BLaER1 treated with 17β-estradiol and CSF1 and Interleukin-3, amounts not matched to agents 10 nM and 100 nM (cell line): Measurements from ENCODE around the gene CHRM1.

Experiments used
- H3K27ac ChIP-seq, 11 experiments: shearing (Covaris generic); formaldehyde crosslinking; 2 replicates each; pipeline ENCODE4 v1.8.1; 2022
- H3K27me3 ChIP-seq, 11 experiments: shearing (Covaris generic); formaldehyde crosslinking; 2 replicates each; pipeline ENCODE4 v1.8.1; 2022
- H3K36me3 ChIP-seq, 11 experiments: shearing (Covaris generic); formaldehyde crosslinking; 2 replicates each; pipeline ENCODE4 v1.8.1; 2022
- H3K4me1 ChIP-seq, 10 experiments: shearing (Covaris generic); formaldehyde crosslinking; 2 replicates each; pipeline ENCODE4 v1.8.1; 2022
- H3K4me2 ChIP-seq, 11 experiments: shearing (Covaris generic); formaldehyde crosslinking; 2 replicates each; pipeline ENCODE4 v1.8.1; 2022
- H3K4me3 ChIP-seq, 10 experiments: shearing (Covaris generic); formaldehyde crosslinking; 2 replicates each; pipeline ENCODE4 v1.8.1; 2022
- H3K9ac ChIP-seq, 11 experiments: shearing (Covaris generic); formaldehyde crosslinking; 2 replicates each; pipeline ENCODE4 v1.8.1; 2022
- H3K9me3 ChIP-seq, 11 experiments: shearing (Covaris generic); formaldehyde crosslinking; replicated peaks in 1 of 11; 2 replicates each; pipeline ENCODE4 v1.8.1; 2022
- H4K20me1 ChIP-seq, 11 experiments: shearing (Covaris generic); formaldehyde crosslinking; 2 replicates each; pipeline ENCODE4 v1.8.1; 2022
- Cebpa-rat ChIP-seq, 11 experiments: shearing (Covaris generic); IDR thresholded peaks; 2 replicates each; pipeline ENCODE4 v1.8.1; 2022

CHRM1 gene

DNA sequence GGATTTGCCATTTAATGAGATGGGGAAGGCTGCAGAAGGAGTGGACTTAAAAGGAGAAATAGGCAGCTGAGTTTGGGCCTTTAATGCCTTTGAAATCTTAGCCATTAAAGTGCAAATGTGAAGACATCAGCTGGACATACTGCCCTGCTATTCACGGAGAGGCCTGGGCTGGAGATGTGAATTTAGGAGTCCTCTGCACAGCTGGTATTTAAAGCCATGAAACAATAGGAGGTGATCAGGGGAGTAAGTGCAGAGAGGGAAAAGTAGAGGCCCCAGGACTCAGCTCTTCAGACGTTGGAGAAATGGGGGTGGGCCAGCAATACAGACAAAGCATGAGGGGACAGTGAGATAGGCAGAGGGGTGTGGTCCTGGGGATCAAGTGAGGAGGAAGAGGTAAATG, 23.9 kb downstream of the CHRM1 start:
- Histone ChIP-seq H3K9me3 (no peaks in the 10 kb centered on the region), H3K9ac (no peak overlapping the region), H3K4me2 (no peak overlapping the region), H3K27me3 (no peaks in the 10 kb centered on the region), H4K20me1 (0 out of 22 replicates have a peak, but pooled peaks cover 0 to 5% (median 0%) of the 10 kb centered on the region in 11 experiments), H3K4me3 (no peak overlapping the region), H3K27ac (no peak overlapping the region), H3K4me1 (peaks cover 0 to 7% (median 0%) of the 10 kb centered on the region in 10 experiments; a peak in 6 of 20 replicates), H3K36me3 (no peaks in the 10 kb centered on the region)
- TF ChIP-seq Cebpa-rat (IDR thresholded peaks at IDR 0.05): no peak

DNA sequence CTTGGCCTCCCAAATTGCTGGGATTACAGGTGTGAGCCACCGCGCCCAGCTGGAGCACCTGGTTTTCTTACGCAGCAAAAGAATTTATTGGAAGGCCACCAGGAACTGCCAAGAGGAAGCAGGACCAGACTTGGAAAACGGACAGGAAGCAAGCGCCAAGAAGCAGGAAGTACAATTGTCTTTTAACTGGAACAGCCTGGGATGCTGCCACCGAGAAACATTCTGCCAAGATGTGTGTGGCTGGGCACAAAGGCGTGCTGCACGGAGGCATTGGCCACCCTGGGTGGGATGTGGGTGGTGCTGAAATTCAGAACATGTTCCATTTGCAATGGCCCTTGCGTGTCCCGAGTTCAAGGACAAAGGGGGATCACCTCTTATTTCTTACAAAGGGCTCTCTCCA, 25.1 kb downstream of the CHRM1 start:
- no peak for TF ChIP-seq Cebpa-rat (IDR thresholded peaks at IDR 0.05)

DNA sequence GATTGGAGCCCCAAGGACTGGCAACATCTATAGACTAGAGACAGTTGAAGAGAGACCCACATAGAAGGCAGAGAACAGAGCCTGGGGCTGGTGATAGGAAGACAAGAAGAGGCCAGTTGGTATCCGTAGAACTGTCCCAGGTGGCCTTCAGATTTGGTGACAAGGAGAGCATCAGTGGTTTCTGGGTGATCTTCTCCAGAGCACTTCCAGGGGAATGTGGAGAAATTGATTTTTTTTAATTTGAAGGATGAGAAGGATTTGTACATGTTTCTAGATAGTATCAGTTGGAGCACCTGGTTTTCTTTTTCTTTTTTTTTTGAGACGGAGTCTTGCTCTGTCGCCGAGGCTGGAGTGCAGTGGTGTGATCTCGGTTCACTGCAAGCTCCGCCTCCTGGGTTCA, 25.7 kb downstream of the CHRM1 start:
- peaks cover 0 to 19% (median 2%) of the 10 kb centered on the region in 11 experiments; a peak in 8 of 22 replicates for H4K20me1 ChIP-seq
- no peak overlapping the region for H3K9ac ChIP-seq
- no peaks in the 10 kb centered on the region for H3K27me3 ChIP-seq
- H3K9me3 ChIP-seq: no peaks in the 10 kb centered on the region
- H3K4me2 ChIP-seq: no peak overlapping the region
- H3K4me1 ChIP-seq: peaks cover 0 to 9% (median 0%) of the 10 kb centered on the region in 10 experiments; a peak in 4 of 20 replicates
- H3K36me3 ChIP-seq: no peaks in the 10 kb centered on the region
- TF ChIP-seq Cebpa-rat (IDR thresholded peaks at IDR 0.05): no peak
- H3K4me3 ChIP-seq: no peak overlapping the region
- no peak overlapping the region for H3K27ac ChIP-seq

More for the DNA sequence above, 25.1 kb downstream of the CHRM1 start:
- H3K9ac ChIP-seq: no peak overlapping the region
- H3K9me3 ChIP-seq: no peaks in the 10 kb centered on the region
- H4K20me1 ChIP-seq: peaks cover 0 to 13% (median 0%) of the 10 kb centered on the region in 11 experiments; a peak in 5 of 22 replicates
- H3K4me2 ChIP-seq: 0 out of 22 replicates have a peak overlapping the region, but pooled peaks of 1 of the 11 experiments have one; percentile 1
- H3K27me3 ChIP-seq: no peaks in the 10 kb centered on the region
- H3K36me3 ChIP-seq: no peaks in the 10 kb centered on the region
- H3K27ac ChIP-seq: no peak overlapping the region
- peaks cover 0 to 8% (median 0%) of the 10 kb centered on the region in 10 experiments; a peak in 4 of 20 replicates for H3K4me1 ChIP-seq
- H3K4me3 ChIP-seq: no peak overlapping the region

DNA sequence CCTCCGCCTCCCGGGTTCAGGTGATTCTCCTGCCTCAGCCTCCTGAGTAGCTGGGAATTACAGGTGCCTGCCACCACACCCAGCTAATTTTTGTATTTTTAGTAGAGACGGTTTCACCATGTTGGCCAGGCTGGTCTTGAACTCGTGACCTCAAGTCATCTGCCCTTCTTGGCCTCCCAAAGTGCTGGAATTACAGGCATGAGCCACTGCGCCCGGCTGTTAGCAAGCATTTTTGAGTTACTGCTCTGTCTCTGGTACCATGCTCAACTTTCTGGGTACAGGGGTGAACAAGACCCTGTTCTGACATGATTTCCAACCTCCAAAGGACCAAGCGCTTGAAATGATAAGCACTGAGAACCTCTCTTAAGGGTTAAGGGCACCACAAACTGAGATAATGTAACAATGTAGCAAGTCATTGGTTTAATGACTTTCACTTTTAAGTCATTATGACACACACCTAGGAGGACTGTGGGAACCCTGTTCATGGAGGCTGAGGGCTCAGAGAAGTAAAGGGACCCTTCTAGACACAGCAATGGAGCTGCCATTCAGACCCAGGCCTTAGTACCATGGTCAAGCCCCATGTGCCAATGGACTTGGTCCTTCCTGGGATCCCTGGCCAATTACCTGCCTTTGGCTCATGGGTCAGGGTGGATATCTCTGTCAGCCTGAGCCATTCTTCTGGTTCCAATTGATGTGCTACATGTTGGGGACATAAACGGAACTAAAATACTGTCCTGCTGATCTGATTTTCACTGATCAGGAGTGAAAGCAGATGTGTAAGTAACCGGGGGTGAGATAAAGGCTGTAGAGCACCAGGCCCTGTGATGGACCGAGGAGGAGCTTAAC, 28.9 kb downstream of the CHRM1 start:
- Histone ChIP-seq H4K20me1 (peaks cover 25 to 51% (median 33%) of the 10 kb centered on the region in 11 experiments), H3K27ac (no peak overlapping the region), H3K27me3 (no peaks in the 10 kb centered on the region), H3K9me3 (no peaks in the 10 kb centered on the region), H3K9ac (no peak overlapping the region), H3K36me3 (peaks cover 25 to 31% (median 28%) of the 10 kb centered on the region in 11 experiments), H3K4me3 (no peak overlapping the region), H3K4me1 (peaks cover 0 to 37% (median 0%) of the 10 kb centered on the region in 10 experiments; a peak in 6 of 20 replicates), H3K4me2 (no peak overlapping the region)
- no peak for TF ChIP-seq Cebpa-rat (IDR thresholded peaks at IDR 0.05)

DNA sequence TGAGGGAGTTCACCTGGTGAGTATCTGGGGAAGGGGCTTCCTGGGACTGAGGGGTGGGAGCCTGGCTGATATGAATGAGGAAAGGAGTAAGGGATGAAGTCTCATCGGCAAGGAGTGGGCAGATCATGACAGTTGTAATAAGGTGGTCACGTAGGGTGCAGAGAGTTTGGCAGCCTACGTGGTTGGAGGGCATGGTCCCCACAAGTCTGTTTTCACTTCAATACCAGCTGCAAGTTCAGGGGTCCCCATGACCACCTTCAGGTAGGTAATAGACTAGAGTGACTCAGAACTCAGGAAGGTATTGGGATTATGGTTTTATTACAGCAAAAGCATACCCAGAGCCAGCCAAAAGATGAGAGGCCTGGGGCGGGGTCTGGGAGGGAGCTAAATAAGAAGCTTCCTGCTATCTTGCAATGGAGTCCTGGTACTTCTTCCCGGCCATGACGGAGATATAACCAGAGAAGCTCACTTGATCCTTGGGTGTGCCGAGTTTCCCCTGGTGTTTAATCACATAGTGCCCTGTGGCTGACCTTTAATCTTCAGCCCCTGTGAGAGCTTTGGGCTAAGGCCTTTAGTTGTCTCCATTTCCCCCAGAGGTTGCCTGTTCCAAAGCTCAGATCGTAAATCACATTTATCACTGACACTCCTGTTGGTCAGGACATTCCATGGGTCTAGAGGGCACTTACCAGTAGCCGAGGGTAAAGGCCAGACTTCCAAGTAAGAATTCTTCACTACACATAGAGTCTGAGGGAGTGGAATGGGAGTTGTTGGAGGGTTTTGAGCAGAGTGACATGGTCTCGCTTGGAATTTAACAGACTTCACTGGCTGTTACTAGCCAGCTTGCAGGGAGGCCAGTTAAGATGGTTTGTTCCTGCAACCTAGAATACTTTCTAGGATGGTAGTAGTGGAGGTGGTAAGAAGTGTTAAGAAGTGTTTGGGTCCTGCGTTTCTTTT, 31.4 kb downstream of the CHRM1 start:
- no peaks in the 10 kb centered on the region for H3K27me3 ChIP-seq
- no peak overlapping the region for H3K4me2 ChIP-seq
- no peaks in the 10 kb centered on the region for H3K9me3 ChIP-seq
- H3K9ac ChIP-seq: 0 out of 22 replicates have a peak overlapping the region, but pooled peaks of 1 of the 11 experiments have one; percentile 2
- H3K36me3 ChIP-seq: peaks cover 50 to 57% (median 53%) of the 10 kb centered on the region in 11 experiments
- peaks cover 6 to 63% (median 16%) of the 10 kb centered on the region in 10 experiments; a peak in 16 of 20 replicates for H3K4me1 ChIP-seq
- H3K27ac ChIP-seq: 0 out of 22 replicates have a peak overlapping the region, but pooled peaks of 1 of the 11 experiments have one; percentile 7
- peaks cover 50 to 76% (median 59%) of the 10 kb centered on the region in 11 experiments for H4K20me1 ChIP-seq
- no peak for TF ChIP-seq Cebpa-rat (IDR thresholded peaks at IDR 0.05)
- no peak overlapping the region for H3K4me3 ChIP-seq

DNA sequence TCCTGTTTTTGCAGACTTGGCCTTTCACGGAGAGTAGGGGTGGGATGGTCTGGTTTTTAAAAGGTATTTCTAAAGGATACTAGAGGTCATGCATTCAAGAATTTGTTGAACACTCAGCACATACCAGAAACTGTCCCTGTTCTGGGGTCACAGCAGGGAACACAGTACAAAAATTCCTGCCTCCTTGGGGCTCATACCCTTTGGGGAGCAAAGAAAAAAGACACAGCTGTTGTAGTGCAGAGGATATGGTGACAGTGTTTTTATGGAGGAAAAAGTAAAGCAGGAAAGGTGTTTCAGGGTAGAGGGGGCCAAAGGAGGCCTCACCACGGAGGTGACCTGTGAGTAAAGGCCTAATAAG, 32.1 kb downstream of the CHRM1 start:
- no peak overlapping the region for H3K4me2 ChIP-seq
- H3K9ac ChIP-seq: 0 out of 22 replicates have a peak overlapping the region, but pooled peaks of 1 of the 11 experiments have one; percentile 2
- no peak overlapping the region for H3K4me3 ChIP-seq
- peaks cover 57 to 63% (median 60%) of the 10 kb centered on the region in 11 experiments for H3K36me3 ChIP-seq
- H3K4me1 ChIP-seq: peaks cover 12 to 69% (median 22%) of the 10 kb centered on the region in 10 experiments
- H3K27me3 ChIP-seq: no peaks in the 10 kb centered on the region
- TF ChIP-seq Cebpa-rat (IDR thresholded peaks at IDR 0.05): no peak
- H4K20me1 ChIP-seq: peaks cover 57 to 82% (median 65%) of the 10 kb centered on the region in 11 experiments
- H3K27ac ChIP-seq: no peak overlapping the region
- H3K9me3 ChIP-seq: no peaks in the 10 kb centered on the region

DNA sequence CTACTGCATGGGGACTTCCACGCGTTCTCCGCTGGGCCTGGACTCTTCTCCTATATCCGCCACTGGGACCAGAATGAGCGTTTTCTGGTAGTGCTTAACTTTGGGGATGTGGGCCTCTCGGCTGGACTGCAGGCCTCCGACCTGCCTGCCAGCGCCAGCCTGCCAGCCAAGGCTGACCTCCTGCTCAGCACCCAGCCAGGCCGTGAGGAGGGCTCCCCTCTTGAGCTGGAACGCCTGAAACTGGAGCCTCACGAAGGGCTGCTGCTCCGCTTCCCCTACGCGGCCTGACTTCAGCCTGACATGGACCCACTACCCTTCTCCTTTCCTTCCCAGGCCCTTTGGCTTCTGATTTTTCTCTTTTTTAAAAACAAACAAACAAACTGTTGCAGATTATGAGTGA, 32.8 kb downstream of the CHRM1 start:
- no peak for TF ChIP-seq Cebpa-rat (IDR thresholded peaks at IDR 0.05)
- Histone ChIP-seq H3K9ac (no peak overlapping the region), H3K27me3 (no peaks in the 10 kb centered on the region), H4K20me1 (peaks cover 64 to 89% (median 72%) of the 10 kb centered on the region in 11 experiments), H3K4me2 (no peak overlapping the region), H3K4me1 (peaks cover 19 to 76% (median 29%) of the 10 kb centered on the region in 10 experiments), H3K27ac (no peak overlapping the region), H3K9me3 (no peaks in the 10 kb centered on the region), H3K4me3 (no peak overlapping the region), H3K36me3 (peaks cover 64 to 70% (median 67%) of the 10 kb centered on the region in 11 experiments)

DNA sequence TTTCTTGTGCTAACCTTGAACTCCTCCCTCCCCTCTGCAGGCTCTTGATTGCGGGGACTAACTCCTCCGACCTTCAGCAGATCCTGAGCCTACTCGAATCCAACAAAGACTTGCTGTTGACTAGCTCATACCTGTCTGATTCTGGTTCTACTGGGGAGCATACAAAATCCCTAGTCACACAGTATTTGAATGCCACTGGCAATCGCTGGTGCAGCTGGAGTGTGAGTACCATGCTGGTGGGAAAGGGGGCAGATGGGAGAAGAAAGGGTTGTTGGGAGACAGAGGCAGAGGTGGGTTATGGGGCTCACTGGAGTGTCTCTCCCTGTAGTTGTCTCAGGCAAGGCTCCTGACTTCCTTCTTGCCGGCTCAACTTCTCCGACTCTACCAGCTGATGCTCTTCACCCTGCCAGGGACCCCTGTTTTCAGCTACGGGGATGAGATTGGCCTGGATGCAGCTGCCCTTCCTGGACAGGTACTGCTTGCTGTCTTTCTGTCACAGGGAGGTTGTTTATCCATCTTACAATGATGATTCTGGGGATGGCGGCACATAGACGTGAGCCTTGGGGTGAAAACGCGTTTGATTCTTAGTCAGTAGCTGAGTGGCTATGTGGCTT, 35.9 kb downstream of the CHRM1 start:
- H3K27me3 ChIP-seq: no peaks in the 10 kb centered on the region
- peaks cover 79 to 86% (median 84%) of the 10 kb centered on the region in 11 experiments for H3K36me3 ChIP-seq
- no peaks in the 10 kb centered on the region for H3K9me3 ChIP-seq
- peaks cover 72 to 86% (median 84%) of the 10 kb centered on the region in 11 experiments for H4K20me1 ChIP-seq
- peak overlapping the region in 3 of 10 experiments; percentile 30 to 98 (median 31); a peak in 4 of 20 replicates for H3K4me3 ChIP-seq
- H3K4me1 ChIP-seq: peaks cover 33 to 74% (median 43%) of the 10 kb centered on the region in 10 experiments
- peak overlapping the region in 10 of 11 experiments; percentile 6 to 100 (median 65); a peak in 13 of 22 replicates for H3K9ac ChIP-seq
- TF ChIP-seq Cebpa-rat (IDR thresholded peaks at IDR 0.05): no peak
- peak overlapping the region in 1 of 11 experiments; percentile 6; a peak in 2 of 22 replicates for H3K27ac ChIP-seq
- H3K4me2 ChIP-seq: peak overlapping the region in 10 of 11 experiments; percentile 5 to 99 (median 92); a peak in 14 of 22 replicates
